ENCODE measurements around the gene SLC5A2.

SLC5A2 gene

DNA sequence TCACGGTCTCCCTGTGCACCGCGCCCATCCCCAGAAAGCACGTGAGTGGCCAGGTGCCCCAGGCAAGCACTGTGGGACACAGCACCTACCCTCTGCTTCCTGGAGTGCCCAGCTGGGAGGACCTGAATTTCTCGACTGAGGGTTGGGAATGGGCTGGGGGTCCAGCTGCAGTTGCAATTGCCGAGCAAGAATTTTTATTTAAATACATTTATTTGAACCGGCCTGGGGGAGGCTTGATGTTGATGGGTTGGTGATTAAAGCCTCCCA, 6.3 kb downstream of the SLC5A2 start:
- in situ Hi-C loops (cut with MboI; ENCODE audit: low sequenced_read_pairs, unreplicated experiment) = no loop called here
- TF ChIP-seq, protein P1, sequence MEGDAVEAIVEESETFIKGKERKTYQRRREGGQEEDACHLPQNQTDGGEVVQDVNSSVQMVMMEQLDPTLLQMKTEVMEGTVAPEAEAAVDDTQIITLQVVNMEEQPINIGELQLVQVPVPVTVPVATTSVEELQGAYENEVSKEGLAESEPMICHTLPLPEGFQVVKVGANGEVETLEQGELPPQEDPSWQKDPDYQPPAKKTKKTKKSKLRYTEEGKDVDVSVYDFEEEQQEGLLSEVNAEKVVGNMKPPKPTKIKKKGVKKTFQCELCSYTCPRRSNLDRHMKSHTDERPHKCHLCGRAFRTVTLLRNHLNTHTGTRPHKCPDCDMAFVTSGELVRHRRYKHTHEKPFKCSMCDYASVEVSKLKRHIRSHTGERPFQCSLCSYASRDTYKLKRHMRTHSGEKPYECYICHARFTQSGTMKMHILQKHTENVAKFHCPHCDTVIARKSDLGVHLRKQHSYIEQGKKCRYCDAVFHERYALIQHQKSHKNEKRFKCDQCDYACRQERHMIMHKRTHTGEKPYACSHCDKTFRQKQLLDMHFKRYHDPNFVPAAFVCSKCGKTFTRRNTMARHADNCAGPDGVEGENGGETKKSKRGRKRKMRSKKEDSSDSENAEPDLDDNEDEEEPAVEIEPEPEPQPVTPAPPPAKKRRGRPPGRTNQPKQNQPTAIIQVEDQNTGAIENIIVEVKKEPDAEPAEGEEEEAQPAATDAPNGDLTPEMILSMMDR (IDR thresholded peaks at IDR 0.05; ENCODE audit: borderline replicate concordance, control extremely low read depth, extremely low read depth, insufficient read depth, missing control alignments) = no peak

DNA sequence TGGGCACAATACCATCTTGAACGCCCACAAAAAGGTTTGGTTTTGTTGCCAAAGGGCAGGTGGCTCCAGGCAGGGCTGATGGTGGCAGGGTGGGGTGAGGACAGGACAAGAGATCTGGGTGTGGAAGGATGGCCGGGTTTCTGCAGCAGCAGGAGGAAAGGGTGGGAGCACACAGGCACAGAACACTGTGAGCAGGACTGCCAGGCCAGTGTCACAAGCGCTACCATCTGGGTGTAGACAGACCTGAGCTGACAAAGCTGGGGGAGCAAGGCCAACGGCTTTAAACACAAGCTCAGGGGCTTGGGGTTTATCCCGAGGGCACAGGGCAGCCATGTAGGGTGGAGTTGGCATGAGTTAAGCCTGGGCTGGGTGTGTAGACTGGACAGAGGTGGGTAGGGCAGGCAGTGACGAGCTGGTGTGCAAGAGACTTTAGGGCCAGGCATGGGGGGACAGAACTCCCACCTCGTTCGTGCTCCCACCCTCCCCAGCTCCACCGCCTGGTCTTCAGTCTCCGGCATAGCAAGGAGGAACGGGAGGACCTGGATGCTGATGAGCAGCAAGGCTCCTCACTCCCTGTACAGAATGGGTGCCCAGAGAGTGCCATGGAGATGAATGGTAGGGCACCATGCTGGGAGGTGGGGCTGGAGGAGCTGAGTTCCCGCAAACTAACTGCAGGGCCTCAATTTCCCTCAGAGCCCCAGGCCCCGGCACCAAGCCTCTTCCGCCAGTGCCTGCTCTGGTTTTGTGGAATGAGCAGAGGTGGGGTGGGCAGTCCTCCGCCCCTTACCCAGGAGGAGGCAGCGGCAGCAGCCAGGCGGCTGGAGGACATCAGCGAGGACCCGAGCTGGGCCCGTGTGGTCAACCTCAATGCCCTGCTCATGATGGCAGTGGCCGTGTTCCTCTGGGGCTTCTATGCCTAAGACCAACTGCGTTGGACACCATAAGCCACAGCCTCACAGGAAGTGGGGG, 7.0 kb downstream of the SLC5A2 start:
- in situ Hi-C loops (cut with MboI; ENCODE audit: low sequenced_read_pairs, unreplicated experiment) = no loop called here
- TF ChIP-seq, protein P1 (IDR thresholded peaks at IDR 0.05; ENCODE audit: borderline replicate concordance, control extremely low read depth, extremely low read depth, insufficient read depth, missing control alignments) = no peak

More for the DNA sequence above, 6.3 kb downstream of the SLC5A2 start:
- DNase-seq (ENCODE audit: low spot score) = no peak

DNA sequence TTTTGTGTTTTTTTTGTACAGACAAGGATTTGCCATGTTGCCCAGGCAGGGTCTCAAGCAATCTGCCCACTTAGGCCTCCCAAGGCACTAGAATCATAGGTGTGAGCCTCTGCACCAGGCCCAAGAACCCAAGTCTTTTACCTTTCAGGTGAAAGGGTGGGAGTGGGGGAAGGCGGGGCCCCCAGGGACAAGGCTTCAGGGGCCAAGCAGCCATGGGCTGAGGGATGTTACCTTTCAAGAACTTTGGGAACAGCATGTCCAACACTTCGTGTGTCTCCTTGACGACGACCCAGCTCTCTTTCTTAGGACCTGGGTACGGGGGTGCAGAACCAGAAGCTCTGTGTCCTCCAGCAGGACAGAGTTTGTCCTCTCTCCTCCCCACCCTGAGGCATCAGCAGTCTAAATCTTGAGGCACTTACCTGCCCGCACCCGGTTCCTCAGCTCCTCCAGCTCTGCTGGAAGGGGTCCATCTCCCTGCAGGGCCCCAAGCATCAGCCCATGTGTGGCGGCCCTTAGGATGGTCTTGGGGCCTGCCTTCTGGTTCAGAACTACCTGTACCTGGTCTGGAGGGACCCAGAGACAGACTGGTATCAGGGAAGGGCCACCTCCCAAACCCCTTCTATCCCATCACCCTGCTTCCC, 9.0 kb downstream of the SLC5A2 start:
- in situ Hi-C loops (cut with MboI; ENCODE audit: low sequenced_read_pairs, unreplicated experiment) = no loop called here
- DNase-seq (ENCODE audit: low spot score) = no peak
- TF ChIP-seq, protein P1 (IDR thresholded peaks at IDR 0.05; ENCODE audit: borderline replicate concordance, control extremely low read depth, extremely low read depth, insufficient read depth, missing control alignments) = no peak

More for the DNA sequence above, 7.0 kb downstream of the SLC5A2 start:
- no peak for DNase-seq (ENCODE audit: low spot score)

- no peak for DNase-seq (ENCODE audit: low spot score)
- TF ChIP-seq, protein P1 (IDR thresholded peaks at IDR 0.05; ENCODE audit: borderline replicate concordance, control extremely low read depth, extremely low read depth, insufficient read depth, missing control alignments) = no peak
- in situ Hi-C loops (cut with MboI; ENCODE audit: low sequenced_read_pairs, unreplicated experiment) = no loop called here
Observed at GRCh38 chr16:31493506-31494125, 10.7 kb downstream of the SLC5A2 start.

GRCh38 chr16:31496670-31497069, 13.7 kb downstream of the SLC5A2 start:
- TF ChIP-seq, protein P1 (IDR thresholded peaks at IDR 0.05; ENCODE audit: borderline replicate concordance, control extremely low read depth, extremely low read depth, insufficient read depth, missing control alignments) = no peak
- in situ Hi-C loops (cut with MboI; ENCODE audit: low sequenced_read_pairs, unreplicated experiment) = no loop called here
- no peak for DNase-seq (ENCODE audit: low spot score)

DNA sequence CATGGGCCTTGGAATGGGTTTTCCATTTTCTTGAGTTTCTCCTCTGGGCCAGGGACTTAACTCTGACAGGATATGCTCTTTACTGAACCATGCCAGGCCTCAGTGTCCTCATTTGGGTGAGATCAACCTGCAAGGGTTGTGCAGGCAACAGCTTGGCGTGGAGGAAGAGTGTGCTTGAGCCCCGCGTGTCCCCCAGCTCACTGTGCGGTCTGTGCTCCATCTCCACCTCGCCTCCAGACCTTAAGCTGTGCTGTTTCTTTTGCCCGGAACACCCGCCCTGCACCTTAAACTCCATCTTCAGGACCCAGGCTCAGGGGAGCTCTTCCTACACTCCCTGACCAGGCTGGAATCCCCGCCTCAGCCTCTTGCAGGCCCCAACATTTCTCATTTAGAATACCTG, 15.6 kb downstream of the SLC5A2 start:
- TF ChIP-seq, protein P1 (IDR thresholded peaks at IDR 0.05; ENCODE audit: borderline replicate concordance, control extremely low read depth, extremely low read depth, insufficient read depth, missing control alignments) = no peak
- no peak for DNase-seq (ENCODE audit: low spot score)
- in situ Hi-C loops (cut with MboI; ENCODE audit: low sequenced_read_pairs, unreplicated experiment) = no loop called here

Measured in GM13976 (cell line).